ENCODE results near the gene SCN4A.

The SCN4A gene

GRCh38 chr17:63993368-63993985 is 20.8 kb upstream of the SCN4A start:
- no peaks in the 10 kb centered on the region; the same call in none of the 2 replicates for H3K27me3 ChIP-seq (replicated peaks; ENCODE audit: control insufficient read depth, insufficient read depth, low read length)
- DNase-seq (ENCODE audit: extremely low read depth, insufficient read length) = no peak
- TF ChIP-seq CTCF (IDR thresholded peaks at IDR 0.05; ENCODE audit: insufficient read depth, low read length, poor library complexity, severe bottlenecking) = no peak
- no peaks in the 10 kb centered on the region for H3K36me3 ChIP-seq (ENCODE audit: control insufficient read depth, insufficient read depth, low read length)
- no peak overlapping the region for H3K4me3 ChIP-seq (replicated peaks; ENCODE audit: low read depth, low read length)

GRCh38 chr17:63991611-63992010 is 18.9 kb upstream of the SCN4A start:
- Histone ChIP-seq H3K4me3 (replicated peaks; ENCODE audit: low read depth, low read length) (no peak overlapping the region), H3K36me3 (ENCODE audit: control insufficient read depth, insufficient read depth, low read length) (no peaks in the 10 kb centered on the region), H3K27me3 (replicated peaks; ENCODE audit: control insufficient read depth, insufficient read depth, low read length) (no peaks in the 10 kb centered on the region; the same call in 1 of the 2 replicates)
- DNase-seq (ENCODE audit: extremely low read depth, insufficient read length) = no peak
- TF ChIP-seq CTCF (IDR thresholded peaks at IDR 0.05; ENCODE audit: insufficient read depth, low read length, poor library complexity, severe bottlenecking) = no peak

- Histone ChIP-seq H3K4me3 (replicated peaks; ENCODE audit: low read depth, low read length) (no peak overlapping the region), H3K27me3 (replicated peaks; ENCODE audit: control insufficient read depth, insufficient read depth, low read length) (no peaks in the 10 kb centered on the region), H3K36me3 (ENCODE audit: control insufficient read depth, insufficient read depth, low read length) (no peaks in the 10 kb centered on the region)
- no peak for TF ChIP-seq CTCF (IDR thresholded peaks at IDR 0.05; ENCODE audit: insufficient read depth, low read length, poor library complexity, severe bottlenecking)
- no peak for DNase-seq (ENCODE audit: extremely low read depth, insufficient read length)
Measured at GRCh38 chr17:63989622-63990345, 17.1 kb upstream of the SCN4A start.

- Histone ChIP-seq H3K36me3 (ENCODE audit: control insufficient read depth, insufficient read depth, low read length) (no peaks in the 10 kb centered on the region), H3K4me3 (replicated peaks; ENCODE audit: low read depth, low read length) (no peak overlapping the region), H3K27me3 (replicated peaks; ENCODE audit: control insufficient read depth, insufficient read depth, low read length) (no peaks in the 10 kb centered on the region)
- no peak for DNase-seq (ENCODE audit: extremely low read depth, insufficient read length)
- no peak for TF ChIP-seq CTCF (IDR thresholded peaks at IDR 0.05; ENCODE audit: insufficient read depth, low read length, poor library complexity, severe bottlenecking)
Measured at GRCh38 chr17:63988741-63989621, 16.3 kb upstream of the SCN4A start.

GRCh38 chr17:63988127-63988478 is 15.4 kb upstream of the SCN4A start:
- no peak for DNase-seq (ENCODE audit: extremely low read depth, insufficient read length)
- Histone ChIP-seq H3K36me3 (ENCODE audit: control insufficient read depth, insufficient read depth, low read length) (no peaks in the 10 kb centered on the region), H3K27me3 (replicated peaks; ENCODE audit: control insufficient read depth, insufficient read depth, low read length) (no peaks in the 10 kb centered on the region), H3K4me3 (replicated peaks; ENCODE audit: low read depth, low read length) (no peak overlapping the region)
- no peak for TF ChIP-seq CTCF (IDR thresholded peaks at IDR 0.05; ENCODE audit: insufficient read depth, low read length, poor library complexity, severe bottlenecking)
